HL-60/S4 treated with phorbol 12-myristate 13-acetate at 8.2 ng/mL for 4 days and 3 days (cell line): ENCODE measurements around the gene CCDC154.
"Not testable (repeated sequence)": the region's sequence is repeated elsewhere in the genome, so short reads cannot be mapped to it uniquely, and the experiment has no call there.

Experiments
- in situ Hi-C: fragments of 300-500 bp; cut with MboI; formaldehyde crosslinking; loops from 2 replicates; pipeline ENCODE4 v1.15.0; 2022; ENCODE audit warnings: low sequenced_read_pairs

CCDC154 gene, protein sequence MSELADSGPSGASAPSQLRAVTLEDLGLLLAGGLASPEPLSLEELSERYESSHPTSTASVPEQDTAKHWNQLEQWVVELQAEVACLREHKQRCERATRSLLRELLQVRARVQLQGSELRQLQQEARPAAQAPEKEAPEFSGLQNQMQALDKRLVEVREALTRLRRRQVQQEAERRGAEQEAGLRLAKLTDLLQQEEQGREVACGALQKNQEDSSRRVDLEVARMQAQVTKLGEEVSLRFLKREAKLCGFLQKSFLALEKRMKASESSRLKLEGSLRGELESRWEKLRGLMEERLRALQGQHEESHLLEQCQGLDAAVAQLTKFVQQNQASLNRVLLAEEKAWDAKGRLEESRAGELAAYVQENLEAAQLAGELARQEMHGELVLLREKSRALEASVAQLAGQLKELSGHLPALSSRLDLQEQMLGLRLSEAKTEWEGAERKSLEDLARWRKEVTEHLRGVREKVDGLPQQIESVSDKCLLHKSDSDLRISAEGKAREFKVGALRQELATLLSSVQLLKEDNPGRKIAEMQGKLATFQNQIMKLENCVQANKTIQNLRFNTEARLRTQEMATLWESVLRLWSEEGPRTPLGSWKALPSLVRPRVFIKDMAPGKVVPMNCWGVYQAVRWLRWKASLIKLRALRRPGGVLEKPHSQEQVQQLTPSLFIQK

DNA sequence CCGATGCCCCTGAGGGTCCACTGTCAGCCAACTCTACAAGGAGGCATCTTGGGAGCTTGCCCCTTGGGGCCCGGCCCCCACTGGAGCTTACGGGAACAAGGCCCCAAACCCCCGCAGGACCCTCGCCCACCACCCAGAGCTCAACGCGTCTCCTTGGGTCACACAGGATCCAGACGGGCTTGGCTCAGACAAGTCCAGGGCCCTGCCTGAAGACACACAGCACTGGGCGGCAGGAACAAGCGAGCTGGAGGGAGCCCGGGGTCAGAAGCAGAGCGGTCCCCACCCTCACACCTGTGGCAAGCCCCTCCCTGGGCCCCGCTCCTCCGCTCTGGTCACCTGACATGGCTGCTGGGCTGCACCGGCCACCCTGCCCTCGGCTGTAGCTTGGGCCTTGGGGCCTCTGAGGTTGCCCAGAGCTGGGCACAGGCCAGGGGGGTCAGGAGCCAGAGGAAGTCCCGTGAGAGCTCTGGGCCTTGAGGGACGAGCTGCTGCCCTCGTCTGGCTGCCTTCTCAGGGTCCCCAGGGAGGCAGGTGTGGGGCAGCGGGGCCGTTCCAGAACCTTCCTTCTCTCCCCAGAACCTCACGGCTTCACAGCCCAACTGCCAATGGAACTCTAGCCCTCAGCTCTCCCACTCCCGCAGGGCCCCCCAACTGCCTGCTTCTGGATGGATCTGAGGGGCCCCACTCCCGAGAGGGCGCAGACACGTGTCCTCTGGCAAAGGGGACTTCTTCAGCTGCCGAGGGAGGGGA lies at the start of gene CCDC154:
Gene CCDC154 (minus strand): TSS at position 577 of the 750 bp plus-strand sequence. CDS start 234 bp downstream, at position 343.
- in situ Hi-C loops: no loop called here

DNA sequence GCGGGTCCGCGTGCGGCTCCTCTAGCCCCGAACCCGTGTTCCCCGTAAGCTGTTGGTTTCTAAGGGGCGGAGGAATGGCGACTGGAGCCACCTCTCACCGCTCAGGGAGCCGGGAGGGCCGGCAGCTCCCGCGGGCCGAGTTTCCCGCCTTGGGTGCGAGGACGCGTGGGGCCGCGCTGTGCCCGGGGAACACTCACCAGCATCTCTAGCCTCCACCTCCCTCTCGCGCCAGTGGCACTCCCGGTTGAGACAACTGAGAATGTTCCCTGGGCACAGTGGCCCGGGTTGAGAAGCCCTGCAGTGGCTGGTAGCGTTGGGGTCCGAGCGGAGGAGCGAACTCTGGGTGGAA lies 49.4 kb upstream of the CCDC154 start:
- in situ Hi-C loops: no loop called here

DNA sequence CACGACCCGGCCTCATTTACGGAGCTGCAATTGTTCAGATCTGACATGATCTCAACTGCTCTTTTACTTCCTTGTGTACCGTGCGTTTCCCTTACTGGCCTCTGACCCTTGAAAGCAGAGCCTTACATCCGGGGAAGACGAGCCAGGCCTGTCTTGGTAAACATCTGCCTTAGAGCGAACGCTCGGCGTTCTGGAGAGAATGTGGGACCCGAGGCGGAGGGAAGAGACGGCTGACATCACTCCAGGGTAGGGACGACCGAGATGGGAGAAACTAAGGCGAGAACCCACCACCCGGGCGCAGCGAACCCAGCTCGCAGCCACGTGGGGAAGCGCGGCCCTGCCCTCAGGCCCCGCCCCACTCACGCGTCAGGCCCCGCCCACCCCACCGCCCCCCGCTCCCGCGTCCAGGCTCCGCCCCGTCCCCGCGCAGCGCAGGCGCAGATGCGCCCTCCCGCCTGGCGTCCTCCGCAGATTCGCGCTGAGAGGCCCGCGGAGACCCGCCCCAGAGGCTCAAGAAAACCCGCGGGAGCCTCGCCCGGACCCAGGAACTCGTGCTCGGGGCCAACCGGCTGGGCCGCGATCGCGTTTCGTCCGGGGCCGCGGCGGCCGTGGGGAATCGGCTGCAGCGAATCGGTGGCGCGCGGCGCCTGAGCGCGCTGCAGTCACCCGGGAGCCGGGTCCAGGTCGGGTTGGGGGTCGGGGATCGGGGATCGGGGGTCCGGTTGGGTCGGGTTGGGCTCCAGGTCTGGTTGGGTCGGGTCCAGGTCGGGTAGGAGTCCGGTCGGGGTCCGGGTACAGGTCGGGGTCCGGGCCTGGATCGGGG lies 48.8 kb upstream of the CCDC154 start, which contains the start of gene TELO2:
Gene TELO2 (plus strand): TSS at position 438 of the 823 bp plus-strand sequence. CDS start 922 bp downstream, outside the sequence.
- in situ Hi-C loops: no loop called here

DNA sequence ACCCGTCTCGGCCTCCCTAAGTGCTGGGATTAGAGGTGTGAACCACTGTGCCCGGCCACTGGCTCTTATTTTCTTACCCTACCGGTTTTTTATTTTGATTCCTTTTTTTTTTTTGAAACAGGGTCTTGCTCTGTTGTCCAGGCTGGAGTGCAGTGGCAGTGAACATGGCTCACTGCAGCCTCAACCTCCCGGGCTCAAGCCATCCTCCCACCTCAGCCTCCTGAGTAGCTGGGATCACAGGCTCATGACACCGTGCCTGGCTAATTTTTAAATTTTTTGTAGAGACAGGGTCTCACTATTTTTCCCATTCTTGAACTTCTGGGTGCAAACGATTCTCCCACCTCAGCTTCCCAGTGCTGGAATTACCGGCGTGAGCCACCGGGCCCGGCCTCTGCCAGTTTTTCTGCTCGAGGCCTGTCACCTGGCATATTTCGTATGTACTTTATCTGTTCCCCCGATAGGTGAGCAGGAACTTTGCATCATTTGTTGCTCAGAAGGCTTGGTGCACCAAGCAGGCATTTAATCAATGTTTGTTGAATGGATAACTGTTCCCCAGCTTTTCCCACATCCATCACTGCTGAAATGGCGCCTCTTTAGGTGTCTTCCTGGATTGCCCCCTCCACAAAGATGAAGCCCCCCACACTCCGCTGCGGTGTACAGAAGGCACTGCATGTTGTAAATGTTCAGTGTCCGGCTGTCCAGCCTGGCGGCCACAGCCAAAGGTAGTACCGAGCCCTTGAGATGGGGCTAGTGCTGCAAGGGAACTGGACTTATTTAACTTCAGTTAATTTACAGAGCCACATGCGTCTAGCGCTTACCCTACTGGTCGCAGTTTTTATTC lies 47.9 kb upstream of the CCDC154 start:
- in situ Hi-C loops: no loop called here

DNA sequence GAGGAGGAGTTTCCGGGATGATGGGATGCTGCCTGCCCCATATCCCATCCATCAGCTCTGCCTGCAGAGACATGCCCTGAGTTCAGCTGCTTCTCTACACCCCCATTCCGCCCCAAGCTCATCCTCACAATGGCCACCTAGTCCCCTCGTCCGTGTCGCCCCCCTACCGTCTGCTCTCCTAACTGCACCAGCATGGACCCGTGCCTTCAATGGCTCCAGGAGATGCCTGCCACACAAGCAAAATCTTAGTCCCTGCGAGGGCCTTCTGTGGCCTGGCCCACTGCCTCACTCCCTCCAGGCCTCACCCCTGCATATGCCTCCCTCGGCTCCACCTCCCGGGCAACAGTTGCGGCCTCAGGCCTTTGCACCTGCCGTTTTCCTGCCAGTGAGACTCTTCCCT lies 47.0 kb upstream of the CCDC154 start:
- in situ Hi-C loops: no loop called here

DNA sequence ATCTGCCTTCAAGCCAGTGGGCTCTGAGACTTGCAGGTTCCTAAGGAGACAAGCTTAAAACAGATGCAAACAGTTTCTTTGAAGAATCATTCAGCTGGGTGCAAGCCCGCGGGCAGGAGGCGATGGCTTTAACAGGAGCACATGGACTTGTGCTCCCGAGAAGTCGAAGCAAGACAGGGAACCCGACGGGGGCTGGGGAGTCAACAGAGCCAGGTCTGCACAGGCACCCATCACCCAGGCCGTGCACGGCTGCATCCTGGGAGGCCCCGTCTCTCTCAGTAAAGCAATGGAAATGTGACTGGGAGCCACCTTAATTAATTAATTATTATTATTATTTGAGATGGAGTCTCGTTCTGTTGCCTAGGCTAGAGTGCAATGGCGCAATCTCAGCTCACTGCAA lies 44.7 kb upstream of the CCDC154 start:
- in situ Hi-C loops: no loop called here

DNA sequence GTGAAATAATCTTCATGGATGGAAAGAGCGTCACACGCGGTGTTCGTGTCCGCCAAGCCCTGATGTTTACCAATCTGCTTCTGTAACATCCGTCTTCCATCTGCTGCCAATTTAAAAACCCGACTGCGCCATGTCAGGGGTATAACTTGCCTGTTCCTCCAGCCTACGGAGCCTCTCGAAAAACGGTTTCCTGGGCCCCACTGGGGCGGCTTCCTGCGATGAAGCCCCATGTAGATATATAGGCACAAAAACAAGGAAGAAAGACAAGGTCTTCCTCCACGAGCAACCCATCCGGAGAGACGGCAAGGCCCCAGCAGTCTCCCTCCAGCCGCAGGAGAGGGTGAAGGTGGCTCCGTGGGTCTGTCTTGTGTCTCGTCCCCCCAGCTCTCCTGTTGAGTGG lies 44.3 kb upstream of the CCDC154 start, which contains the start of gene PTX4:
Gene PTX4 (minus strand): TSS at position 326 of the 400 bp plus-strand sequence. CDS start 35 bp downstream, at position 291.
- in situ Hi-C loops: no loop called here

DNA sequence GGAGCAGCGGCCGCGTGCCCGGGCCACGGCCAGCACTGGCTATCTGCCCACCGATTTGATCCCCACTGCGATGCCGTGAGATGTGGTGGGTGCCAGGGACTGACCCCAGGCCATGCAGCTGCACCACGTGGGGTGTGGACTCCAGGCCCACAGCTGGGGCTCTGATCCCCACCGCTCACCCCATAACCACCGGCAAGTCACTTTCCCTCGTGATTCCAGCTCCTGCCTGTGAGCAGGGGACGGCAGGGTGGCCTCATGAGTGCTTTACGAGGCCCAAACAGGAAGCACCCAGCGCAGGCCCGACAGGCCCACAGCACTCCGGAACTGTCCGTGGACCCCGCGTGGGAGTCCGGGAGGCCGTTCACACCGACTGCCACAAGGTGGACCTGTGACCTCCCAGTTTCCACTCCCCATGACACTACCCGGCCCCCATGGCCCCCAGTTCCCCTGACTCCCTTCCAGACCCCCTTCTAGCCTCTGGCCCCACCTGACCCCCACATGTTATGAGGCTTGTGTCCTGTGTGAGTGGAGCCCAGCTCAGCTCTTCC lies 43.8 kb upstream of the CCDC154 start:
- in situ Hi-C loops: no loop called here

DNA sequence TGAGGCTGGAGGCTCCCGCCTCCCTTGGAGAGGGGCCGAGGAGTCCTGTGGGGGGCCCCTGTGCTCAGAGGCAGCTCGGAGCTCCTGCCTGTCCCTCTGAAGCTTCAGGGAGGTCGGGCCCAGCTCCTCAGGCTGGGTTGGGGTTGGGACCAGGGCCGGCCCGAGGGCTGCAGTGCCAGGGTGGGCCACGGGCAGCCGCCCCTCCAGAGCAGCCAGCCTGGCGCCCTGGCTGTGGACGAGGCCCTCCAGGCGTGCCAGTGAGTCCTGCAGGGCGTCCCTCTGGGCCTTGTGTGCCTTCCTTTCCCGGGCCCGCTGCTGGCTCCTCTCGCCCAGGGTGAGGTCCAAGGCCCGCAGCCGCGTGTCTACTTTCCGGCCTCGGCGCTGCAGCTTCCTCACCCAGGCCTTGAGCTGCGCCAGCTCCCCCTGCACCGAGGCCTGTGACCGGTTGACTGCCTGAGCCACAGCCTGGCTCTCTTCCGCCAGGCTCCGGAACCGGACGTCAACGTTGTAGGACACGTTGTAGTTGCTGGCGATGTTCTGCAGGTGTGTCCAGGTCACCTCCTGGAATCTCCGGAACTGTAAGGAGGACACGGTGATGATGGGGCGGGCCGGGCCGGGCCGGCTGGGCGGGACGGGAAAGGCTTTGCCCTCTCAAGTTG lies 43.2 kb upstream of the CCDC154 start:
- in situ Hi-C loops: no loop called here

DNA sequence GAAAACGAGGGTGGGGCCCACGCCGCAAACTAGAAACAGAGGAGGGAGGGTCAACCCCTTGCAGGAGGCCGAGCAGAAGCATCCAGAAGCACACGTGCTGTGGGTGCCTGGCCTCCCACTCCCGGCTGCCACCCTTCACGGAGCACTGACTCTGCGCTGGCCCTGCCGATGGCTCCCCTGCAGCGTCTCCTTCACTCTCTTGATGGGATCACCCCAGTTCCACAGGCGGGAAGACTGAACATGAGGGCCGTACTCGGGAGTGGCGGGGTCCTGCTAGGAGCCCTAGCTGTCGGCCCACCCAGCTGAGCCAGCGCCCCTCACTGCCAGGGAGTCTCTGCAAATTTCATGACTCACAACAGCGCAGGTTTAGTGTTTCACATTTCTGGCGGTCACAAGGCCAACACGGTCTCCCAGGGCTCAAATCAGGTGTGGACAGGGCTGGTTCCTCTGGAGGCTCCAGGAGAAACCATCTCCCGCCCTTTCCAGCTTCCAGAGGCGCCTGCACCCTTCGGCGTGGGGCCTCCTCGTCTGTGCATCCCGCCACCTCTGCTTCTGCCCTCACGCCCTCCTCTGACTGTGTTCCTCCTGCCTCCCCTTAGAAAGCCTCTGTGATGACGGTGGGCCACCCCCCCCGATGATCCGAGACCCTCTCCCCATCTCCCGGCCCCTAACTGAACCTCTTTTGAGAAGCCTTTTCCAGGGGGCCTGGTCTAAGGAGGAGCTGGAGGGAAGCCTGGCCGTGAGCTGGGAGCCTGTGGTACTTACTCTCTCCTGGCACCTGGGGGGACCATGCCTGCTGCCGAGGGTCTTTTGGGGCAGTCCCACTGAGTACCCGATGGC lies 42.4 kb upstream of the CCDC154 start:
- in situ Hi-C loops: no loop called here

DNA sequence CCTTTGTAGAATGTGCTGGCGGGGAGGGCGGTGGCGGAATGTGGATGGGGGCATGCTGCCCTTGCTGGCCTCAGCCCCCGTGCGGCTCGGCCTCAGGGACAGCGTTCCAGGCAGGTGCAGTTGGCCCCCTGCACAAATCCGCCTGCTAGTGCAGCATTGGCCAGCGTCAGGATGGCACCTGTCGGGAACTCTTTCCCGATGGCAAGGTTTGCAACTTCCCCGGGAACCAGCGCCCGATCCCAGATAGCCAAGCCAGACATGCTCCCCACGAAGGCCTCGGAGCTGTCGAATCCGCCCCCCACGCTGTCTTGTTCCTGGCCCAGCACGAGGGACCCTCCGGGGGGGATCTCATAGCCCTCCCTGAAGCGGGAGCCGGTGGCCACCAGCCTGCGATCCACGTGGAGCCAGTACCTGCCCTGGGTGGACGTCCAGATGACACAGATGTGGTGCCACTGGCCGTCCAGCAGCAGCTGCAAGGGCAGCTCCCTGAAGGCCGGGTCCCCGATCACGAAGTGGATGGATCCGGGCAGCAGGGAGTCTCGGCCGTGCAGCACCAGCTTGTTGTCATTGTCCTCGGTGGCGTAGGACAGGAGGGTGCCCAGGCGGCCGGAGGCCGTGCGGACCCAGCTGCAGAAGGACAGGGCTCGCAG lies 41.6 kb upstream of the CCDC154 start:
- in situ Hi-C loops: no loop called here

DNA sequence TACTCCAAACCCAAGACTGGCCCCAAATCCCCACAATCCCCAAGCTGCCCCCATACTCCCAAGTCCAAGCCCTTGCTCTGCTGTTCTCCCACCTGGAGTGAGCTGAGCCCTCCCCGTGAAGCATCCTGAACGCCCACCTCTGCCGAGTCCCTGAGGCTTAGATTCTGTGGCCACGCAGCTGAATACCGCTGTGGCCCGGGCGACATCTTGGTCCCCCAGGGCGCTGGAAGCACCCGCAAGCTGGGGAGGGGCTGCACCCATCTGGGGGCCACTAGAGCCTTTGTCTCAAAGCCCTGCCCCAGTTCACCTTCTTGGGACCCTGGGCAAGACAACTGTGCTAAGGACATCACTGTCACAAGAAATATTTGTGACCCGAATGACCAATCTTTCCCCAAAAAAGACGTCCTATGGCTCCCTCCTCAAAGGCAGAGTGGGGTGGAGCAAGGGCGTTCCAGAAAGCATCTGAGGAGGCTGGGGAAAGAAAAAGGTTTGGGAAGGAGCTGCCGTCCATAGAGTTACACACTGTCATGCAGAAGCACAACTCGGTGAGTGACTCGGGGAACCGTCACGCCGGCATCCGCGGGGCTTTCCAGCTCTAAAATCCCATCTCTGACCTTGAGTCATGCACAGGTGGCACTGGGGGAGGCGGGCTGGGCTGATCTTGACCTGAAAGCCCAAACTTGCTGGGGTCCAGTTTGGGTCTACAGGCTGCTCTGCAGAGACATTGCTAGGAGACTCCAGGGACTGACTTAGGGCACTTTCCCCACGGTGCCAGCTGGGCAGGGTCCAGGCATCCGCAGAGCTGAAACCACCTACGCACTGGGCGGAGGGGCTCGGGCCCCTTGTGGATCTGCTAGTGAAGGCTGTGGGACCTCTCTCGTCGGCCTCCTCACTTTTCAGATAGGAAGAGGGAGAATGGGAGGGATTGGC lies 37.8 kb upstream of the CCDC154 start:
- in situ Hi-C loops: no loop called here

DNA sequence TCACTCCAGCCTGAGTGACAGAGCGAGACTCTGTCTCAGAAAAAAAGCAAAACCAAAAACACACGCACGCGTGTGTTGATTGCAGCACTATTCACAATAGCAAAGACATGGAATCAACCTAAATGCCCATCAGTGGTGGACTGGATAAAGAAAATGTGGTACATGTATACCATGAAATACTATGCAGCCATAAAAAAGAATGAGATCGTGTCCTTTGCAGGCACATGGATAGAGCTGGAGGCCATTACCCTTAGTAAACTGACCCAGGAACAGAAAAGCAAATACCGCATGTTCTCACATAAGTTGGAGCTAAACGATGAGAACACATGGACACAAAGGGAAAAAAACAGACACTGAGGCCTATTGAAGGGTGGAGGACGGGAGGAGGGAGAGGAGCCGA lies 34.6 kb upstream of the CCDC154 start:
- in situ Hi-C loops: not testable (repeated sequence)

DNA sequence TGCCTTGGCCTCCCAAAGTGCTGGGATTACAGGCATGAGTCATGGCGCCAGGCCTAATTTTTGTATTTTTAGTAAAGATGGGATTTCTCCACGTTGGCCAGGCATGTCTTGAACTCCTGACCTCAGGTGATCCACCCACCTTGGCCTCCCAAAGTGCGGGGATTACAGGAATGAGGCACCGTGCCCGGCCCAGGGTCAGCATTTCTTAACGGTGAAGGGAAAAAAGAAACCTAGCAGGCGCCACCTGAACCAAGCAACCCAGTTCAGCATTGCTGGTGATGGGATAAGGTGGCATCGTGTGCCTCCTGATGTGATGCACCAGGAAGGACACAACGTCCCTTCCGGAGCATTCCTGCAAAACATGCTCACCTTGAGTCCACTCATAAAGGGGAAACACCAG lies 32.7 kb upstream of the CCDC154 start:
- in situ Hi-C loops: no loop called here

DNA sequence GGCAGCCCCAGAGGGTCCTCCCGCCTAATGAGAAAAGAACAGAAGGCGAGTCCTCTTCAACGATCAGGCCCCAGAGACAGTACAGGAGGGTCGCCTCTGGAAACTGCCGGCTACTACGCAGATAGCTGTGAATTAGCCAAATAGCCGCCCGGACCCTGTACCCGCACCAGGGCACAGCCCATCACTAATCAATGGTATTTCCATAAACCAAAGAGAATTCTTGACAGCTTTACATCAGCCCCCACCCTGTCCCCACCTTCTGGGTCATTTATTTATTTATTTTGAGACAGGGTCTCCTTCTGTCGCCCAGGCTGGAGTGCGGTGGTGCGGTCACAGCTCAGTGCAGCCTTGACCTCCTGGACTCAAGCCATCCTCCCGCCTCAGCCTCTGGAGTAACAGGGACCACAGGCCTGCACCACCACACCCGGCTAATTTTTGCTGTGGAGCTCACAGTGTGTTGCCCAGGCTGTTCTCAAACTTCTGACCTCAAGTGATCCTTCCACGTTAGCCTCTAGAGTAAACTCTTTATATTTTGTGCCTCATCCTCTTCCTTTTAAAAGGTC lies 31.3 kb upstream of the CCDC154 start:
- in situ Hi-C loops: no loop called here
